HUES6 (cell line): Measurements from ENCODE around the gene STARD13.

ENCODE experiments used
- H3K27ac ChIP-seq: 2 replicates; pipeline ENCODE4 v1.7.0; 2013; ENCODE audit warnings: low read depth, mild to moderate bottlenecking, low read length, inconsistent platforms
- H3K27me3 ChIP-seq: 2 replicates; pipeline ENCODE4 v1.6.1; 2013; ENCODE audit warnings: low read length; ENCODE audit not compliant: control insufficient read depth, insufficient read depth
- H3K36me3 ChIP-seq: 2 replicates; pipeline ENCODE4 v1.6.1; 2013; ENCODE audit warnings: low read length; ENCODE audit not compliant: control insufficient read depth, insufficient read depth
- H3K4me1 ChIP-seq: 2 replicates; pipeline ENCODE4 v1.6.1; 2013; ENCODE audit warnings: low read length; ENCODE audit not compliant: control insufficient read depth, insufficient read depth
- H3K4me3 ChIP-seq: 2 replicates; pipeline ENCODE4 v1.5.1; 2013; ENCODE audit warnings: low read depth, low read length
- H3K9ac ChIP-seq: one replicate; pipeline ENCODE4 v1.6.1; 2013; ENCODE audit warnings: mild to moderate bottlenecking, low read length
- H3K9me3 ChIP-seq: 2 replicates; pipeline ENCODE4 v1.6.1; 2013; ENCODE audit warnings: low read depth, low read length; ENCODE audit not compliant: control insufficient read depth, insufficient read depth

STARD13 gene

GRCh38 chr13:33218426-33218825 is 67.1 kb downstream of the STARD13 start:
- H3K36me3 ChIP-seq = no peaks in the 10 kb centered on the region
- H3K27ac ChIP-seq = no peak overlapping the region
- H3K4me3 ChIP-seq = no peak overlapping the region
- H3K27me3 ChIP-seq = no peaks in the 10 kb centered on the region
- peaks cover 14% of the 10 kb centered on the region for H3K4me1 ChIP-seq
- H3K9me3 ChIP-seq = no peaks in the 10 kb centered on the region
- H3K9ac ChIP-seq = no peak overlapping the region

- Histone ChIP-seq H3K36me3 (no peaks in the 10 kb centered on the region), H3K27ac (no peak overlapping the region), H3K9me3 (no peaks in the 10 kb centered on the region), H3K9ac (no peak overlapping the region), H3K4me3 (no peak overlapping the region), H3K27me3 (no peaks in the 10 kb centered on the region), H3K4me1 (peaks cover 18% of the 10 kb centered on the region)
Observed at GRCh38 chr13:33218020-33218419, 67.5 kb downstream of the STARD13 start.

- Histone ChIP-seq H3K9ac (no peak overlapping the region), H3K4me1 (peaks cover 24% of the 10 kb centered on the region), H3K4me3 (no peak overlapping the region), H3K36me3 (no peaks in the 10 kb centered on the region), H3K27me3 (no peaks in the 10 kb centered on the region), H3K27ac (no peak overlapping the region), H3K9me3 (no peaks in the 10 kb centered on the region)
Observed at GRCh38 chr13:33217256-33217655, 68.3 kb downstream of the STARD13 start.

- H3K4me1 ChIP-seq = peaks cover 24% of the 10 kb centered on the region
- H3K36me3 ChIP-seq = no peaks in the 10 kb centered on the region
- H3K9ac ChIP-seq = no peak overlapping the region
- H3K9me3 ChIP-seq = no peaks in the 10 kb centered on the region
- H3K27ac ChIP-seq = no peak overlapping the region
- no peak overlapping the region for H3K4me3 ChIP-seq
- no peaks in the 10 kb centered on the region for H3K27me3 ChIP-seq
Observed at GRCh38 chr13:33213797-33214196, 71.8 kb downstream of the STARD13 start.

GRCh38 chr13:33213024-33213768 is 72.4 kb downstream of the STARD13 start:
- H3K4me3 ChIP-seq = no peak overlapping the region
- H3K27me3 ChIP-seq = no peaks in the 10 kb centered on the region
- H3K9me3 ChIP-seq = no peaks in the 10 kb centered on the region
- peaks cover 27% of the 10 kb centered on the region for H3K4me1 ChIP-seq
- no peak overlapping the region for H3K27ac ChIP-seq
- H3K36me3 ChIP-seq = no peaks in the 10 kb centered on the region
- no peak overlapping the region for H3K9ac ChIP-seq

- H3K9ac ChIP-seq = no peak overlapping the region
- H3K4me1 ChIP-seq = peaks cover 29% of the 10 kb centered on the region
Observed at GRCh38 chr13:33212396-33212795, 73.2 kb downstream of the STARD13 start.

GRCh38 chr13:33210090-33210489 is 75.5 kb downstream of the STARD13 start:
- Histone ChIP-seq H3K9me3 (no peaks in the 10 kb centered on the region), H3K27me3 (no peaks in the 10 kb centered on the region), H3K36me3 (no peaks in the 10 kb centered on the region), H3K27ac (no peak overlapping the region), H3K4me3 (no peak overlapping the region), H3K9ac (no peak overlapping the region), H3K4me1 (peaks cover 37% of the 10 kb centered on the region)

More at GRCh38 chr13:33212396-33212795, 73.2 kb downstream of the STARD13 start:
- Histone ChIP-seq H3K9me3 (no peaks in the 10 kb centered on the region), H3K27me3 (no peaks in the 10 kb centered on the region), H3K4me3 (no peak overlapping the region), H3K27ac (no peak overlapping the region), H3K36me3 (no peaks in the 10 kb centered on the region)

- no peak overlapping the region for H3K27ac ChIP-seq
Observed at GRCh38 chr13:33208290-33209220, 77.0 kb downstream of the STARD13 start.

GRCh38 chr13:33207615-33207961 is 78.0 kb downstream of the STARD13 start:
- Histone ChIP-seq H3K4me3 (no peak overlapping the region), H3K36me3 (no peaks in the 10 kb centered on the region), H3K9ac (no peak overlapping the region), H3K27me3 (no peaks in the 10 kb centered on the region), H3K4me1 (peaks cover 16% of the 10 kb centered on the region), H3K9me3 (no peaks in the 10 kb centered on the region), H3K27ac (no peak overlapping the region)

More at GRCh38 chr13:33208290-33209220, 77.0 kb downstream of the STARD13 start:
- H3K4me3 ChIP-seq = no peak overlapping the region
- no peaks in the 10 kb centered on the region for H3K27me3 ChIP-seq
- H3K4me1 ChIP-seq = peaks cover 24% of the 10 kb centered on the region
- no peaks in the 10 kb centered on the region for H3K36me3 ChIP-seq
- H3K9ac ChIP-seq = no peak overlapping the region
- no peaks in the 10 kb centered on the region for H3K9me3 ChIP-seq

- H3K36me3 ChIP-seq = no peaks in the 10 kb centered on the region
- H3K27me3 ChIP-seq = no peaks in the 10 kb centered on the region
- H3K4me1 ChIP-seq = peaks cover 13% of the 10 kb centered on the region
- no peaks in the 10 kb centered on the region for H3K9me3 ChIP-seq
- H3K9ac ChIP-seq = no peak overlapping the region
- no peak overlapping the region for H3K27ac ChIP-seq
- H3K4me3 ChIP-seq = no peak overlapping the region
Observed at GRCh38 chr13:33206945-33207614, 78.5 kb downstream of the STARD13 start.

- no peak overlapping the region for H3K27ac ChIP-seq
- H3K4me1 ChIP-seq = peaks cover 13% of the 10 kb centered on the region
Observed at GRCh38 chr13:33206425-33206824, 79.1 kb downstream of the STARD13 start.

More at GRCh38 chr13:33206425-33206824, 79.1 kb downstream of the STARD13 start:
- no peak overlapping the region for H3K9ac ChIP-seq
- H3K27me3 ChIP-seq = no peaks in the 10 kb centered on the region
- H3K36me3 ChIP-seq = no peaks in the 10 kb centered on the region
- no peaks in the 10 kb centered on the region for H3K9me3 ChIP-seq
- no peak overlapping the region for H3K4me3 ChIP-seq
